ENCODE results near the gene TSKS. TPM values are rescaled to one million over a fixed set of nuclear protein-coding genes. Genes with fewer than 3 reads are reported as not detected.

Gene TSKS
- total RNA-seq, 1 donor from 2014 or later, result under 0.01 TPM

GRCh38 chr19:49770529-49770928 lies 7.4 kb upstream of the TSKS start:
- H3K4me1 ChIP-seq (ENCODE audit: control insufficient read depth in 3 of 3, insufficient read depth in 3 of 3, low read length in 3 of 3), result peaks cover 20 to 32% (median 21%) of the 10 kb centered on the region in 3 donors
- H3K4me3 ChIP-seq (ENCODE audit: low read length in 3 of 3), result no peak overlapping the region
- no peak overlapping the region for H3K9ac ChIP-seq (ENCODE audit: low read depth in 1 of 3, low read length in 3 of 3)
- no peak overlapping the region for H3K27ac ChIP-seq (ENCODE audit: low read depth, low read length)
- H3K36me3 ChIP-seq (ENCODE audit: control insufficient read depth in 3 of 3, insufficient read depth in 3 of 3, low read length in 3 of 3), result no peaks in the 10 kb centered on the region
- no peaks in the 10 kb centered on the region for H3K9me3 ChIP-seq (ENCODE audit: control insufficient read depth in 3 of 3, low read length in 3 of 3)
- H3K27me3 ChIP-seq (ENCODE audit: control insufficient read depth in 3 of 3, insufficient read depth in 3 of 3, low read length in 3 of 3), result no peaks in the 10 kb centered on the region

DNA sequence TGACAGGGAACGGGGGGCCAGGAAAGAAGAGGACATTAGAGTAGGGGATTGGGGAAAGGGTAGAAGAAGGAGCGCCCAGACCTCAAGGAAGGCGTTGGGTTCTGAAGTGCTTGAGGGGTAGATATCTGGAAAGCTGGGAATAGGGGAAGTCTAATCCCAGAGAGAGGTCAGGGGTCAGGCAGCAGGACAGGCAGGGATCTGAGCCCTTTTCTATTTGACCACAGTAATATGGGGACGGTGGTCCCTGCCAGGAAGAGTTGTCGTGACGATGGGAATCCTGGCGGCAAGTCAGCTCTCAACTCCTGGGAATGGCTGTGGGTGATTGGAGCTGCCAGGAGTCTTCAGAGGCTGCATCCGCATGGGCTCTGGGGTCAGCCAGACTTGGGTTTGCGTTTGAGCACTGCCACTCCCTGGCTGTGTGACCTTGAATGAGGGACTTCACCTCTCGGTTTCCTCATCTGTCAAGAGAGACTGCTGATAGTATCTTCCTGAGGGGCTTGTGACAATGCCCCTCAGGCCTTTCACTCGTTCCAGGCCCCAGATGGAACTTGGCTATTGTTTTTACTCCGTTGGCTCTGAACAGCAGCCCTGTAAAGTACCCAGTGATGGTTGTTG lies 5.0 kb upstream of the TSKS start:
- Histone ChIP-seq H3K9ac (ENCODE audit: low read depth in 1 of 3, low read length in 3 of 3) (peak overlapping the region; percentile 85 to 92 (median 89)), H3K36me3 (ENCODE audit: control insufficient read depth in 3 of 3, insufficient read depth in 3 of 3, low read length in 3 of 3) (no peaks in the 10 kb centered on the region), H3K27me3 (ENCODE audit: control insufficient read depth in 3 of 3, insufficient read depth in 3 of 3, low read length in 3 of 3) (no peaks in the 10 kb centered on the region), H3K4me3 (ENCODE audit: low read length in 3 of 3) (peak overlapping the region; percentile 86 to 94 (median 89)), H3K4me1 (ENCODE audit: control insufficient read depth in 3 of 3, insufficient read depth in 3 of 3, low read length in 3 of 3) (peaks cover 20 to 34% (median 22%) of the 10 kb centered on the region in 3 donors), H3K9me3 (ENCODE audit: control insufficient read depth in 3 of 3, low read length in 3 of 3) (no peaks in the 10 kb centered on the region), H3K27ac (ENCODE audit: low read depth, low read length) (no peak overlapping the region)

GRCh38 chr19:49767381-49767780 lies 4.3 kb upstream of the TSKS start:
- no peaks in the 10 kb centered on the region for H3K9me3 ChIP-seq (ENCODE audit: control insufficient read depth in 3 of 3, low read length in 3 of 3)
- no peaks in the 10 kb centered on the region for H3K36me3 ChIP-seq (ENCODE audit: control insufficient read depth in 3 of 3, insufficient read depth in 3 of 3, low read length in 3 of 3)
- H3K9ac ChIP-seq (ENCODE audit: low read depth in 1 of 3, low read length in 3 of 3), result peak overlapping the region; percentile 85 to 92 (median 89)
- H3K4me3 ChIP-seq (ENCODE audit: low read length in 3 of 3), result peak overlapping the region; percentile 86 to 94 (median 89)
- peaks cover 20 to 34% (median 22%) of the 10 kb centered on the region in 3 donors for H3K4me1 ChIP-seq (ENCODE audit: control insufficient read depth in 3 of 3, insufficient read depth in 3 of 3, low read length in 3 of 3)
- H3K27me3 ChIP-seq (ENCODE audit: control insufficient read depth in 3 of 3, insufficient read depth in 3 of 3, low read length in 3 of 3), result no peaks in the 10 kb centered on the region
- peak overlapping the region; percentile 82 for H3K27ac ChIP-seq (ENCODE audit: low read depth, low read length)

GRCh38 chr19:49766930-49767299 lies 3.8 kb upstream of the TSKS start, which contains the start of gene AP2A1:
Gene AP2A1 (plus strand): TSS chr19:49767001. CDS start chr19:49767134, 133 bp downstream.
- Histone ChIP-seq H3K9me3 (ENCODE audit: control insufficient read depth in 3 of 3, low read length in 3 of 3) (no peaks in the 10 kb centered on the region), H3K27me3 (ENCODE audit: control insufficient read depth in 3 of 3, insufficient read depth in 3 of 3, low read length in 3 of 3) (no peaks in the 10 kb centered on the region), H3K36me3 (ENCODE audit: control insufficient read depth in 3 of 3, insufficient read depth in 3 of 3, low read length in 3 of 3) (no peaks in the 10 kb centered on the region), H3K4me3 (ENCODE audit: low read length in 3 of 3) (peak within 1 kb of the TSS; percentile 86 to 94 (median 89)), H3K27ac (ENCODE audit: low read depth, low read length) (peak within 1 kb of the TSS; percentile 94), H3K4me1 (ENCODE audit: control insufficient read depth in 3 of 3, insufficient read depth in 3 of 3, low read length in 3 of 3) (peaks cover 20 to 34% (median 22%) of the 10 kb centered on the region in 3 donors), H3K9ac (ENCODE audit: low read depth in 1 of 3, low read length in 3 of 3) (peak within 1 kb of the TSS; percentile 89 to 92 (median 89))

DNA sequence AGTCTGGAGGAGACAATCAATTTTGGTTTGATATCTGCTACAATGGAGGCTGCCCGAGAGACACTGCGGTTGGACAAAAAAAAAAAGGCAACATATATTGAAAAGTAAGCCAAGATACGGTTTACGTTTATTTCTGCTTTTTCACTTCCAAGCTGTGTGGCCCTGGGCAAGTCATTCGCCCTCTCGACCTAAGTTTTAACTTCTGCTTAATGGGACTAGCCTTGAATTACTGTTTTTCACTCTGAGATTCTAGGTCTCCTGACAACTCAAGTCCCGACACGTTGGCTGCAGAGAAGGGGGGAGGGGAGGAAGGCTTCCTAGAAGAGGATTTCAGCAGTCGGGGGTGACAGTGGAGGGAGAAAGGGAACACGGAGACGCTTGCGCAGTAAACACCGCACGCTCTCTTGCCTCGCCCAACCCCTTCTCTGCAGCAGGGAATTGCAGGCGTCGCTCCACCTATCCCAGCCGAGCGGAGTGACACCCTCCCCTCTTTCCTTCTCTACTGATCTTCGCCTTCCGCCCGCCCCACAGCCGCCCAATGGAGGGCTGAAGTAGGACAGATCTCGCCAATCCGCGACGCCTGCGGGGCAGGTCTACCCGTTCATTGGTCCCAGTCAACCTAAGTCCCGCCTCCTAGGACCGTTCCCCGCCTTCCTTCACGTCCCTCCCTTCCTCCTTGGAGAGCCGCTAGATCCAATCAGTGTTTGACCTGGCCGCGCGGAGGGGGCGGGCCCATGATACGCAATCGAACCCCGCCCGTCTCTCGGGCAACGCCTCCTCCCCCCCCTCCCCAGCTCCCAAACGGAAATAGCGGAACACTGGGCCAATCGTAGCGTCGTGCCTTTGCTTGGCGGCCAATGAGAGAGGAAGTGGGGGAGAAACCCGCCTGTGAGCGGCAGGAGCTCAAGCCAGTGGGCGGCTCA lies 3.2 kb upstream of the TSKS start:
- Histone ChIP-seq H3K27ac (ENCODE audit: low read depth, low read length) (peak overlapping the region; percentile 94), H3K9ac (ENCODE audit: low read depth in 1 of 3, low read length in 3 of 3) (peak overlapping the region; percentile 76 to 89 (median 86)), H3K27me3 (ENCODE audit: control insufficient read depth in 3 of 3, insufficient read depth in 3 of 3, low read length in 3 of 3) (no peaks in the 10 kb centered on the region), H3K4me1 (ENCODE audit: control insufficient read depth in 3 of 3, insufficient read depth in 3 of 3, low read length in 3 of 3) (peaks cover 22 to 34% (median 22%) of the 10 kb centered on the region in 3 donors), H3K4me3 (ENCODE audit: low read length in 3 of 3) (peak overlapping the region; percentile 65 to 81 (median 69)), H3K36me3 (ENCODE audit: control insufficient read depth in 3 of 3, insufficient read depth in 3 of 3, low read length in 3 of 3) (no peaks in the 10 kb centered on the region), H3K9me3 (ENCODE audit: control insufficient read depth in 3 of 3, low read length in 3 of 3) (no peaks in the 10 kb centered on the region)

DNA sequence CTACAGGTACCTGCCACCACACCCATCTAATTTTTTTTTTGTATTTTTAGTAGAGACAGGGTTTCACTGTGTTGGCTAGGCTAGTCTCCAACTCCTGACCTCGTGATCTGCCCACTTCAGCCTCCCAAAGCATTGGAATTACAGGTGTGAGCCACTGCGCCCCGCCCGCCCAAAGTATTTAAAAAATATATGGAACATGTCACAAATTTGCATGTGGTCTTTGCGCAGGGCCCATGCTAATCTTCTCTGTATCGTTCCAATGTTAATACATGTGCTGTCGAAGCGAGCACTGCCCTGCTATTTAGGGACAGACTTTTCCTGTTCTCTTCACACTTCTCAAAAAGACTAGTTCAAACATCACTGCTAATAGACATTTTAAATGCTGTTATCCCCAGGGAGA lies 1.2 kb upstream of the TSKS start:
- H3K4me1 ChIP-seq (ENCODE audit: control insufficient read depth in 3 of 3, insufficient read depth in 3 of 3, low read length in 3 of 3), result peaks cover 22 to 29% (median 22%) of the 10 kb centered on the region in 3 donors
- no peak overlapping the region for H3K27ac ChIP-seq (ENCODE audit: low read depth, low read length)
- no peak overlapping the region for H3K4me3 ChIP-seq (ENCODE audit: low read length in 3 of 3)

GRCh38 chr19:49761625-49762311 lies 1.3 kb downstream of the TSKS start:
- no peaks in the 10 kb centered on the region for H3K9me3 ChIP-seq (ENCODE audit: control insufficient read depth in 3 of 3, low read length in 3 of 3)
- H3K4me1 ChIP-seq (ENCODE audit: control insufficient read depth in 3 of 3, insufficient read depth in 3 of 3, low read length in 3 of 3), result peaks cover 4 to 8% (median 8%) of the 10 kb centered on the region in 3 donors
- H3K9ac ChIP-seq (ENCODE audit: low read depth in 1 of 3, low read length in 3 of 3), result no peak overlapping the region
- no peaks in the 10 kb centered on the region for H3K27me3 ChIP-seq (ENCODE audit: control insufficient read depth in 3 of 3, insufficient read depth in 3 of 3, low read length in 3 of 3)
- no peak overlapping the region for H3K4me3 ChIP-seq (ENCODE audit: low read length in 3 of 3)
- no peaks in the 10 kb centered on the region for H3K36me3 ChIP-seq (ENCODE audit: control insufficient read depth in 3 of 3, insufficient read depth in 3 of 3, low read length in 3 of 3)
- H3K27ac ChIP-seq (ENCODE audit: low read depth, low read length), result peak overlapping the region; percentile 52

More for the DNA sequence above, 1.2 kb upstream of the TSKS start:
- Histone ChIP-seq H3K36me3 (ENCODE audit: control insufficient read depth in 3 of 3, insufficient read depth in 3 of 3, low read length in 3 of 3) (no peaks in the 10 kb centered on the region), H3K27me3 (ENCODE audit: control insufficient read depth in 3 of 3, insufficient read depth in 3 of 3, low read length in 3 of 3) (no peaks in the 10 kb centered on the region), H3K9me3 (ENCODE audit: control insufficient read depth in 3 of 3, low read length in 3 of 3) (no peaks in the 10 kb centered on the region), H3K9ac (ENCODE audit: low read depth in 1 of 3, low read length in 3 of 3) (no peak overlapping the region)

DNA sequence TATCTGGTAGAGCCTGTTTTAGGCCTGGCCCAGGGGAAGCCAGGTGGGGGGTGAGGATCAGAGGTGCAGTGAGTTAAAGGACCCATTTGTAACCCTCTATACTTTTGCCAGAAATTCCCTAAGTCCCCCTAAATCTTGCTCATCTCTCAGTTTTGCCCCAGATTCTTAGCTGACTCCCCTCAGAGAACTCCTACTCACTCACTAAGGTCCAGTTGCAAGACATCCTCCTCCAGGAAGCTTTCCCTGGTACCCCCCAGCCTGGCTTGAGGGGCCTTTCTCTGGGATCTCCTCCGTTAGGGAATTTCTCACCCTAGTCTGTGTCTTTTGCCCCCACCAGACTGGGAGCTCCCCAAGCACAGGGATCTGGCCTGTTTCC lies 1.9 kb downstream of the TSKS start:
- Histone ChIP-seq H3K9me3 (ENCODE audit: control insufficient read depth in 3 of 3, low read length in 3 of 3) (no peaks in the 10 kb centered on the region), H3K9ac (ENCODE audit: low read depth in 1 of 3, low read length in 3 of 3) (no peak overlapping the region), H3K27me3 (ENCODE audit: control insufficient read depth in 3 of 3, insufficient read depth in 3 of 3, low read length in 3 of 3) (no peaks in the 10 kb centered on the region), H3K4me3 (ENCODE audit: low read length in 3 of 3) (no peak overlapping the region), H3K36me3 (ENCODE audit: control insufficient read depth in 3 of 3, insufficient read depth in 3 of 3, low read length in 3 of 3) (no peaks in the 10 kb centered on the region), H3K27ac (ENCODE audit: low read depth, low read length) (peak overlapping the region; percentile 52), H3K4me1 (ENCODE audit: control insufficient read depth in 3 of 3, insufficient read depth in 3 of 3, low read length in 3 of 3) (peaks cover 4 to 8% (median 8%) of the 10 kb centered on the region in 3 donors)

DNA sequence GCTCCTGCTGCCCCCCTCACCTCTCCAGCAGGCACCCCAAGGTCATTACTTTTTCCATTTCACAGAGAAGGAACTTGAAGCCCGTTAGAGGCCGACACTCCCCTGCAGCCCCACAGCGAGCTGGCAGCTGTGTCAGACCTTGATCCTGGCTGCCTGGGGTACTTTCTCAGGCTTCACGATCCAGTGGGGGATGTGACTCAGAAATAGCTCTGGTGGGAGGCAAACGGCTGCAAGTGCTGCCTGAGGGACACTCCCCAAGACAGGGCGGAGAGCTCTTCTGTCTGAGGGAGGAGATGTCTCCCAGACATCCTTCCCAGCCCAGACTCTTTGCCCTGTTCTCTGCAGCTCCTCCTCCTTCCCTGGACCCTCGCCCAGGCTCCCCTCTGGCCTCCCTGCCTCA lies 4.8 kb downstream of the TSKS start:
- Histone ChIP-seq H3K9ac (ENCODE audit: low read depth in 1 of 3, low read length in 3 of 3) (no peak overlapping the region), H3K27ac (ENCODE audit: low read depth, low read length) (no peak overlapping the region), H3K4me1 (ENCODE audit: control insufficient read depth in 3 of 3, insufficient read depth in 3 of 3, low read length in 3 of 3) (peaks cover 0 to 2% (median 0%) of the 10 kb centered on the region in 3 donors), H3K9me3 (ENCODE audit: control insufficient read depth in 3 of 3, low read length in 3 of 3) (no peaks in the 10 kb centered on the region), H3K27me3 (ENCODE audit: control insufficient read depth in 3 of 3, insufficient read depth in 3 of 3, low read length in 3 of 3) (no peaks in the 10 kb centered on the region), H3K36me3 (ENCODE audit: control insufficient read depth in 3 of 3, insufficient read depth in 3 of 3, low read length in 3 of 3) (no peaks in the 10 kb centered on the region), H3K4me3 (ENCODE audit: low read length in 3 of 3) (no peak overlapping the region)

Measured in skeletal muscle tissue (tissue), 4 donors.